GM19372 (cell line): ENCODE measurements around the gene P2RX2.

ENCODE experiments used
- ATAC-seq: cut with Tn5 transposase; IDR thresholded peaks from one replicate; pipeline ENCODE4 v1.9.1; 2021; ENCODE audit warnings: mild to moderate bottlenecking, low read depth, moderate library complexity; ENCODE audit not compliant: unreplicated experiment

Gene P2RX2

GRCh38 chr12:132618683-132619043 is at the start of gene P2RX2:
Gene P2RX2, plus strand, starts transcription at chr12:132618776. Its CDS starts 41 bp downstream, at chr12:132618817.
- no peak for ATAC-seq

- ATAC-seq = no peak
Measured at GRCh38 chr12:132568826-132569480, 49.6 kb upstream of the P2RX2 start.

DNA sequence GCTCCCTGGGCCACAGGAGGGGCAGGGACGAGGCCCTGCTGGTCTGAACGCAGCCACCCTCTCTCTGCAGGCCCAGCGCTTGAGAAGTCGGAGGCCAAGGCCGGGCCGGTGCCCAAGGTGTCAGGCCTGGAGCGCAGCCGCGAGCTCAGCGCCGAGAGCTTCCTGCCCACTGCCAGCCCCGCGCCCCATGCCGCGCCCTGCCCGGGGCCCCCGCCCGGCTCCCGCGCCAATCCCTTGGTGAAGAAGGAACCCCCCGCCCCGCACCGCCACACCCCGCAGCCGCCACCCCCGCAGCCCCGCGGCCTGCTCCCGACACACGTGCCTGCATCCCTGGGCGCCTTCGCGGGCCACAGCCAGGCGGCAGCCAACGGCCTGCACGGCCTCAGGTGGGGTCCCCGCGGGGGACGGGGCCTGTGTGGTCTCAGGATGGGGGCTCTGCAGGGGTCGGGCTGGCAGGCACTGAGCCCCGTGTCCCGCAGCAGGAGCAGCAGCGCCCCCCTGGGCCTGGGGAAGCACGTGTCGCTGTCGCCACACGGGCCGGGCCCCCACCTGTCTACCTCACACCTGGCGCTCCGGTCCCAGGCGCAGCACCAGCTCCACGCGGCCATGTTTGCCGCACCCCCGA is 48.6 kb upstream of the P2RX2 start:
- ATAC-seq = no peak

DNA sequence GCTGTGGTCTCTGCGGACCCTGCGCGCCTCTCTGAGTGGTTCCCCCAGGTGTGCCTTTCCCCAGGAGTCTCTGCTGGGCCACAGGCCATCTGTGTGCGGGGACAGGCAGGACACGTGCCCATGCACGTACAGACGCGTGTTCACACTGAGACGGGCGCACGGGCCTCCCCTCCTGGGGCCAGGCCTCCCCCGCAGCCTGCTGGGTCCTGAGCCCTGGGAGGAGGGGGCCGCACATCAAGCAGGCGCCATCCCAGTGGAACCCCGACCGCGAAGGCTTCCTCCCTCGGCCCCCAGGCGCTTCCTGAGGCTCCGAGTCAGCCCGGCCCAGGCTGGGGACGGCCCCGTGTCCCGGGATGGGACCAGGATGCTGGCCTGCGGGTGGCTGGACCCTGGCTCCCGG is 47.9 kb upstream of the P2RX2 start:
- ATAC-seq = no peak

- ATAC-seq = no peak
Measured at GRCh38 chr12:132571051-132571450, 47.5 kb upstream of the P2RX2 start.

DNA sequence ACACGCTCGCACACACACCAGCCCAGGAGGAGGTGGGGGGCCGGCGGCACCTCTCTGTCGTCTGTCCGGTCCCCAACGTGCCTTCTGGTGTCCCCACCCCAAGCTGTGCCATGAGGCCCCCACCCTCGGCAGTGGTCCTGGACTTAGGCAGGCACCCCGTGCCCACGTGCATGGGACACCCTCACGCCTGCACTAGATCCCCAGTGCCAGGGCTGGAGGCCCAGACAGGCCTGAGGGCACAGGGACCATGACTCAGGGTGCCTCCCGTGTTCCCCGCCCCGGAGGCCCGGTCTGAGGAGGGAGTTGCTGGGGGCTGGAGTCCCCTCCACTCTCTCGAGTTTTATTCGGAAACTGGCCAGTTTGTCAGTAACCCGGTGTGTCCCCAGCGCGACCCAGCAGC is 47.0 kb upstream of the P2RX2 start:
- ATAC-seq = no peak

- ATAC-seq = no peak
Measured at GRCh38 chr12:132572106-132572505, 46.5 kb upstream of the P2RX2 start.

- ATAC-seq = no peak
Measured at GRCh38 chr12:132572801-132573760, 45.5 kb upstream of the P2RX2 start.

- ATAC-seq = no peak
Measured at GRCh38 chr12:132574271-132574996, 44.1 kb upstream of the P2RX2 start.

DNA sequence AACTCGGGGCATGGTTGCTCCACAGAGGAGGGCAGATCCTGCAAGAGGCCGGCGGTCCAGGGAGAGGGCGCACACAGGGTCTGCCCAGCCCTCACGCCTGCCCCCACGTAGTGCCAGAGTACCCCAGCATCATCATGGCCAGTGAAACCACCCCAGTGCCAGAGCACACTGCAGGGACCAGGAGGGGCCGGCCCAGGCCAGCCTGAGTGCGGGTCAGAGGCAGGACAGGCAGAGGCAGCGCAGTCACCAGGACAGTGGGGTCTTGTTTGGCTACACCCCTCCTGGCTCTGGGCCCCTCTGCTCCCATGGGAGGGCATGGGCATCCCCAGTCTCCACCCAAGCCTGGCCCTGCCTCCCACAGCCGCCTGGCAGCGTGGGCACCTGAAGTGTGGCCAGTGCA is 42.9 kb upstream of the P2RX2 start:
- ATAC-seq = no peak

- ATAC-seq = no peak
Measured at GRCh38 chr12:132576701-132577100, 41.9 kb upstream of the P2RX2 start.

DNA sequence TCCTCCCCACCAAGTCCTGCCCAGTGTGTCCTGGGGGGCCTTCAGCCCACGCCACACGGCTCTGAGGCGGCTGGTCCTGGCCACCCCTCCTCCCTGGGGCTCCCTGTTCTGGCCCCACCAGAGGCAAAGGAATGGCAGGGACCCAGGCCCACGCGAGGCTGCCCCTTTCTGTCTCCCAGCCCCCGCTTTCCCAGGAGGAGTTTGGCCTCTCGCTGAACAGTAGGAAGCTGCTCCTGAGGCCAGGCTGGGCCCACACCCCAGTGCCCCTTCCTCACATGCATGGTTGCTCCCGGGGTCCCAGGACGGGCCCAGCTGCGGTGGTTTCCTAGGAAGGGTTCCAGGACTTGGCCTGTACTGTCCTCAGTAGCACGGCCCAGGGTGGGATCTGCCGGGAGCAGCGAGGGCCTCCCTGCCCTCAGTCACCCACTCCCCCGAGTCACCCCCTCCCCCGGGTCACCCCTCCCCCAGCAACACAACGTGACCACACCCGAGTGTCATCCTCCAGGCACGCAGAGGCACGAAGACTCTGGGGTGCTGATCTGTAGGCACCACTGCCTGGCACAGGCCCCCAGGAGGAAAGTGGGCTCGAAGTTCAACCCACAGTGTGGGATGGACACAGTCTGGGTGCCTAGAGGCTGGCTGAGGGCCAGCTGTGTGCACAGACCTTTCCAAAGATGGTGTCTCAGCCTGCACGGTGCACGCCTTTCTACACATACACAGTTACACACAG is 41.2 kb upstream of the P2RX2 start:
- no peak for ATAC-seq

DNA sequence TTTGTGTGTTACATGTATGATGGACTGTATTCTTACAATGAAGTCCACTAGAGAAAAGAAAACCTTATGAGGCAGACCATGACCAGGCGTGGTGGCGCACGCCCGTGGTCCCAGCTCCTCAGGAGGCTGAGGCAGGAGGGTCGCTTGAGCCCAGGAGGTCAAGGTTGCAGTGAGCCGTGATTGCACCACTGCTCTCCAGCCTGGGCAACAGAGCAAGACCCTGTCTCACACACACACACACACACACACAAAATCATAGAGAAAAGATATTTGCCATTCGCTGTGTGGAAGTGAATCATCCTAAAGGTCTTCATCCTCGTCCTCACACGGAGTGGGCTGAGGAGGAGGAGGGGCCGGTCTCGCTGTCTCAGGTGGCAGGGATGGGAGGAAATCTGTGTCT is 40.5 kb upstream of the P2RX2 start:
- ATAC-seq = no peak

DNA sequence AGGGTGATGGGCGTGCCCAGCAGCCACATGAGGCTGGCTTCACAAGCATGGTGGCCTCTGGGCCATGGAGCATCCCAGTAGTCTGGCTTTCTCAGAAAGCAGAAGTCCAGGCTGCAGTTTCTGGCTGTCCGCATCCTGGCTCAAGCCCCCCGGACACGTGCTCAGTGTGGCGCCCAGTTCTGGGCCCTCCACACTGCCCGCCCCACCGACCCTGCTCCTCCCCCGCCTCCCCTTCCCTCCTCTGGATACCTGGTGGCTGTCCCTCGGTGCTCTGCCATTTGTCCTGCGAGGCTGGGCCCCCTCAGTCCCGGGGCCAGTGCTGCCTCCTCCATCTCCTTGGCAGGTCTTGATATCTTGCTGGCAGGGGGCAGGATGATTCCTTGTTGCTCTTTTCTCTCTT is 39.8 kb upstream of the P2RX2 start:
- no peak for ATAC-seq

- ATAC-seq = no peak
Measured at GRCh38 chr12:132579744-132580143, 38.8 kb upstream of the P2RX2 start.

- no peak for ATAC-seq
Measured at GRCh38 chr12:132580701-132581292, 37.8 kb upstream of the P2RX2 start.

GRCh38 chr12:132581348-132582057 is 37.1 kb upstream of the P2RX2 start:
- ATAC-seq = no peak

DNA sequence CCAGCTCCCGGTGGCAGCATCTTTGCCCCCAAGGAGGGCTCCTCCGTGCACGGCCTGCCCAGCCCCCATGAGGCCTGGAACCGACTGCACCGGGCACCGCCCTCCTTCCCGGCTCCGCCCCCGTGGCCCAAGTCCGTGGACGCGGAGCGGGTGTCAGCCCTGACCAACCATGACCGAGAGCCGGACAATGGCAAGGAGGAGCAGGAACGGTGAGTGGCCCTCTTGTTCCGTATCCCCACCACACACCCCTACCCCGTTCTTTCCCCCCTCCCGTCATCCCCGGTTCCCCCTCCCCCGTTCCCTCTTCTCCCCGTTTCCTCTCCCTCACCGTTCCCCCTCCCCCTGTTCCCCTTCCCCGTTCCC is 36.5 kb upstream of the P2RX2 start:
- no peak for ATAC-seq
